A673 (cell line): ENCODE results near the gene PDZD8. TPM values are rescaled to one million over a fixed set of nuclear protein-coding genes. Genes with fewer than 3 reads are reported as not detected.

Experiments
- BruUV-seq: library from RNA; stranded (reverse); fragments of 400-500 nt; replicated peaks from 2 replicates; lab custom pipeline; 2021; lab: Mats Ljungman, UMichigan
- CTCF ChIA-PET: fragments of 300-600 bp; sonication (Branson Sonifier 250); formaldehyde crosslinking; loops from one replicate; lab custom pipeline; 2022; ENCODE audit warnings: antibody characterized with exemption; lab: Charles Lee
- POLR2A ChIA-PET: fragments of 300-600 bp; sonication (Branson Sonifier 250); formaldehyde crosslinking; loops from one replicate; lab custom pipeline; 2022; ENCODE audit warnings: antibody characterized with exemption; ENCODE audit not compliant: low non-redundant PET; lab: Charles Lee
- DNase-seq: peaks from one replicate; pipeline ENCODE4 v3.0.0-alpha.2; 2015; ENCODE audit warnings: low spot score
- H3K27ac ChIP-seq: fragments of 200-600 bp; sonication (generic); 2 replicates; pipeline ENCODE4 v1.5.1; 2016; ENCODE audit warnings: mixed run types, low read depth, mild to moderate bottlenecking, mixed read lengths, antibody characterized with exemption, low read length; ENCODE audit not compliant: poor library complexity, severe bottlenecking
- H3K27me3 ChIP-seq: fragments of 200-600 bp; sonication (generic); replicated peaks from 2 replicates; pipeline ENCODE4 v1.6.1; 2017; ENCODE audit warnings: mixed run types, low read depth, mild to moderate bottlenecking, mixed read lengths, antibody characterized with exemption, low read length; ENCODE audit not compliant: insufficient read depth, poor library complexity
- H3K36me3 ChIP-seq: fragments of 200-600 bp; sonication (generic); 2 replicates; pipeline ENCODE4 v1.6.1; 2016; ENCODE audit warnings: mixed run types, mild to moderate bottlenecking, mixed read lengths, antibody characterized with exemption, low read length; ENCODE audit not compliant: insufficient read depth, poor library complexity, severe bottlenecking
- H3K4me1 ChIP-seq: fragments of 200-600 bp; sonication (generic); 2 replicates; pipeline ENCODE4 v1.6.1; 2017; ENCODE audit warnings: mixed run types, mild to moderate bottlenecking, mixed read lengths, antibody characterized with exemption, low read length; ENCODE audit not compliant: insufficient read depth, poor library complexity, severe bottlenecking
- H3K4me3 ChIP-seq: fragments of 200-600 bp; sonication (generic); 2 replicates; pipeline ENCODE4 v1.5.1; 2016; ENCODE audit warnings: low read depth, mixed run types, mild to moderate bottlenecking, mixed read lengths, low read length; ENCODE audit not compliant: poor library complexity, severe bottlenecking
- H3K9me3 ChIP-seq: fragments of 200-600 bp; sonication (generic); 2 replicates; pipeline ENCODE4 v1.6.1; 2016; ENCODE audit warnings: mixed run types, low read depth, mild to moderate bottlenecking, mixed read lengths, antibody characterized with exemption, low read length; ENCODE audit not compliant: poor library complexity, severe bottlenecking
- EZH2 ChIP-seq: fragments of 200-600 bp; sonication (generic); IDR thresholded peaks from 2 replicates; pipeline ENCODE4 v1.6.1; 2017; ENCODE audit warnings: borderline replicate concordance, low read depth, mild to moderate bottlenecking, mixed read lengths, antibody characterized with exemption, low read length; ENCODE audit not compliant: poor library complexity, severe bottlenecking
- intact Hi-C: fragments of 100-400 bp; cut with micrococcal nuclease; formaldehyde crosslinking; loops from one replicate; pipeline ENCODE4 v1.10.0; 2022; ENCODE audit not compliant: unreplicated experiment
- total RNA-seq: library from RNA; stranded (reverse); gene quantifications from 2 replicates; pipeline ENCODE4 v1.2.3, GENCODE V29; 2021
- TF ChIP-seq, protein P1 (sequence below): fragments of 300-800, 200-600 bp; sonication (generic); conservative IDR thresholded peaks from 2 replicates; pipeline ENCODE4 v1.5.1; 2017; ENCODE audit warnings: low read depth, mild to moderate bottlenecking, antibody characterized with exemption, low read length, moderate library complexity, mixed read lengths

The PDZD8 gene
- total RNA-seq, 1 experiment from 2014 or later: 29.5 TPM

GRCh38 chr10:117262291-117262902 lies 112.8 kb downstream of the PDZD8 start:
- H3K27ac ChIP-seq: no peak overlapping the region
- H3K9me3 ChIP-seq: no peaks in the 10 kb centered on the region
- H3K4me1 ChIP-seq: no peaks in the 10 kb centered on the region
- no peaks in the 10 kb centered on the region for H3K36me3 ChIP-seq
- no TSS peak for BruUV-seq
- TF ChIP-seq EZH2: no peak
- TF ChIP-seq, protein P1, sequence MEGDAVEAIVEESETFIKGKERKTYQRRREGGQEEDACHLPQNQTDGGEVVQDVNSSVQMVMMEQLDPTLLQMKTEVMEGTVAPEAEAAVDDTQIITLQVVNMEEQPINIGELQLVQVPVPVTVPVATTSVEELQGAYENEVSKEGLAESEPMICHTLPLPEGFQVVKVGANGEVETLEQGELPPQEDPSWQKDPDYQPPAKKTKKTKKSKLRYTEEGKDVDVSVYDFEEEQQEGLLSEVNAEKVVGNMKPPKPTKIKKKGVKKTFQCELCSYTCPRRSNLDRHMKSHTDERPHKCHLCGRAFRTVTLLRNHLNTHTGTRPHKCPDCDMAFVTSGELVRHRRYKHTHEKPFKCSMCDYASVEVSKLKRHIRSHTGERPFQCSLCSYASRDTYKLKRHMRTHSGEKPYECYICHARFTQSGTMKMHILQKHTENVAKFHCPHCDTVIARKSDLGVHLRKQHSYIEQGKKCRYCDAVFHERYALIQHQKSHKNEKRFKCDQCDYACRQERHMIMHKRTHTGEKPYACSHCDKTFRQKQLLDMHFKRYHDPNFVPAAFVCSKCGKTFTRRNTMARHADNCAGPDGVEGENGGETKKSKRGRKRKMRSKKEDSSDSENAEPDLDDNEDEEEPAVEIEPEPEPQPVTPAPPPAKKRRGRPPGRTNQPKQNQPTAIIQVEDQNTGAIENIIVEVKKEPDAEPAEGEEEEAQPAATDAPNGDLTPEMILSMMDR: no peak
- CTCF ChIA-PET: no interaction called here
- no peak for DNase-seq
- POLR2A ChIA-PET: interaction anchor here (0.5 kb wide), 1 partner anchor 35 kb away, joined by 3 read pairs; no protein-coding TSS in a partner anchor
- no peak overlapping the region for H3K4me3 ChIP-seq
- no peaks in the 10 kb centered on the region for H3K27me3 ChIP-seq
- intact Hi-C loops: no loop called here

- Histone ChIP-seq H3K36me3 (no peaks in the 10 kb centered on the region), H3K9me3 (no peaks in the 10 kb centered on the region), H3K27ac (no peak overlapping the region), H3K4me3 (no peak overlapping the region), H3K27me3 (no peaks in the 10 kb centered on the region), H3K4me1 (no peaks in the 10 kb centered on the region)
- no peak for DNase-seq
- CTCF ChIA-PET: no interaction called here
- BruUV-seq: no TSS peak
- POLR2A ChIA-PET: interaction anchor here (0.5 kb wide), 1 partner anchor 34 kb away, joined by 3 read pairs; no protein-coding TSS in a partner anchor
- TF ChIP-seq, protein P1: no peak
- no peak for TF ChIP-seq EZH2
- intact Hi-C loops: no loop called here
These were observed 113.7 kb downstream of the PDZD8 start for GRCh38 chr10:117261501-117261900.

DNA sequence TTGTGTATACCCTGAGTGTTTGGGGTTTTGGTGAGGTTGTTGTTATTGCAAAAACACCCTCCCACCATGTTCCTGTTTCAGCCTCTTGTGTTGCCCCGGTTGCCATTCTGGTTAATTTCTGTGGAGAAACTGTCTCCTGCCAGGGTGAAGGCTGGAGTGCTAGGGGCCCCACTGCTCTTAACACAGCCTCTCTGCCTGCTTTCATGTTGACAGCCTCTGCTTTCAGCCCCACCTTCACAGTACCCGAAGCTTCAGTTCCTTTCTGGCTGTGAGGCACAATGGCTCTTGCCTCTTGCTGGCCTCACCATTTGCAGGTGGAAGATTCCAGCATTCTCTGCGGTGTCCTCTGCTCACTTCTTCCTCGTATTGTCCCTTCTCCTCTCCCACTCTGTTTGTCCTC lies 115.2 kb downstream of the PDZD8 start:
- Histone ChIP-seq H3K27me3 (no peaks in the 10 kb centered on the region), H3K27ac (no peak overlapping the region), H3K4me1 (no peaks in the 10 kb centered on the region), H3K36me3 (no peaks in the 10 kb centered on the region), H3K4me3 (no peak overlapping the region), H3K9me3 (no peaks in the 10 kb centered on the region)
- DNase-seq: no peak
- TF ChIP-seq EZH2: no peak
- TF ChIP-seq, protein P1: no peak
- BruUV-seq: no TSS peak
- ChIA-PET CTCF (no interaction called here), POLR2A (no interaction called here)
- intact Hi-C loops: no loop called here
